LNCaP clone FGC (cell line): ENCODE data around the gene CDK8.

ENCODE experiments used
- DNase-seq: peaks from one replicate; pipeline ENCODE4 v3.0.0-alpha.2; 2011; ENCODE audit warnings: low read depth
- H3K4me3 ChIP-seq: 2 replicates; pipeline ENCODE4 v1.5.1; 2011; ENCODE audit warnings: mild to moderate bottlenecking, low read depth, low read length, control low read depth
- TF ChIP-seq, protein P1 (sequence below): IDR thresholded peaks from 2 replicates; pipeline ENCODE4 v1.5.1; 2012; ENCODE audit warnings: mild to moderate bottlenecking; ENCODE audit not compliant: control insufficient read depth, insufficient read depth; ENCODE audit errors: extremely low read depth

Gene CDK8

DNA sequence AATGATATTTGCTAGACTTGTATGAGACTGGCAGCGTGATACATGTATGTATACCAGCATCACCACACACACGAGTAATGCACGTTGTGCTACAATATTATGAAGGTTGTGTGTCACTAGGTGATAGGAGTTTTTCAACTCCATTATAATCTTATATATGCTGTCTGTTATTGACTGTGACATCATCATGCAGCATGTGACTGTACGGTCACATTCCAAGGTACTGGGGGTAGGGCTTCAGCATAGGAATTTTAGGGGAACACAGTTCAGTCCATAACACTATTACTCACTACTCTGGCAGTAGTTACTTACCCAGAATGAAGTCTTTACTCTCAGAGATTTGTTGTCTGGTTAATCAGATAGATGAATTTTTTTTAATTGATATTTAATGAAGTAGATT, 91.1 kb downstream of the CDK8 start:
- no peak overlapping the region for H3K4me3 ChIP-seq
- no peak for DNase-seq
- TF ChIP-seq, protein P1, sequence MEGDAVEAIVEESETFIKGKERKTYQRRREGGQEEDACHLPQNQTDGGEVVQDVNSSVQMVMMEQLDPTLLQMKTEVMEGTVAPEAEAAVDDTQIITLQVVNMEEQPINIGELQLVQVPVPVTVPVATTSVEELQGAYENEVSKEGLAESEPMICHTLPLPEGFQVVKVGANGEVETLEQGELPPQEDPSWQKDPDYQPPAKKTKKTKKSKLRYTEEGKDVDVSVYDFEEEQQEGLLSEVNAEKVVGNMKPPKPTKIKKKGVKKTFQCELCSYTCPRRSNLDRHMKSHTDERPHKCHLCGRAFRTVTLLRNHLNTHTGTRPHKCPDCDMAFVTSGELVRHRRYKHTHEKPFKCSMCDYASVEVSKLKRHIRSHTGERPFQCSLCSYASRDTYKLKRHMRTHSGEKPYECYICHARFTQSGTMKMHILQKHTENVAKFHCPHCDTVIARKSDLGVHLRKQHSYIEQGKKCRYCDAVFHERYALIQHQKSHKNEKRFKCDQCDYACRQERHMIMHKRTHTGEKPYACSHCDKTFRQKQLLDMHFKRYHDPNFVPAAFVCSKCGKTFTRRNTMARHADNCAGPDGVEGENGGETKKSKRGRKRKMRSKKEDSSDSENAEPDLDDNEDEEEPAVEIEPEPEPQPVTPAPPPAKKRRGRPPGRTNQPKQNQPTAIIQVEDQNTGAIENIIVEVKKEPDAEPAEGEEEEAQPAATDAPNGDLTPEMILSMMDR = no peak

DNA sequence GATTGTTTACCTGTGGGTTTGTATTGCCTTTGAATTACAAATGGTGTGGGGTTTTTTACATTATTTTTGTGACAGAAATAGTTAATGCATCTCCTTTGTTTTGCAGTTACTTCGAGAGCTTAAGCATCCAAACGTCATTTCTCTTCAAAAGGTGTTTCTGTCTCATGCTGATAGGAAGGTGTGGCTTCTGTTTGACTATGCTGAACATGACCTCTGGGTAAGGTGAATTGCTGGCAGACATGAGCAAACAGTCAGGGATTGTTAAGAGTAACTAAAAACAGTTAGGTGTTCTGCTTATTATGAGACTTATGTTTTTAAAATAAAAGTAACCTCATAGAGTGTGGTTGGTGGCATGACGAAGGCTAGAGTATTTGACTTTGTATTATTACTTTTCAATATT, 95.0 kb downstream of the CDK8 start:
- TF ChIP-seq, protein P1 = no peak
- DNase-seq = peak; percentile 22
- H3K4me3 ChIP-seq = no peak overlapping the region

DNA sequence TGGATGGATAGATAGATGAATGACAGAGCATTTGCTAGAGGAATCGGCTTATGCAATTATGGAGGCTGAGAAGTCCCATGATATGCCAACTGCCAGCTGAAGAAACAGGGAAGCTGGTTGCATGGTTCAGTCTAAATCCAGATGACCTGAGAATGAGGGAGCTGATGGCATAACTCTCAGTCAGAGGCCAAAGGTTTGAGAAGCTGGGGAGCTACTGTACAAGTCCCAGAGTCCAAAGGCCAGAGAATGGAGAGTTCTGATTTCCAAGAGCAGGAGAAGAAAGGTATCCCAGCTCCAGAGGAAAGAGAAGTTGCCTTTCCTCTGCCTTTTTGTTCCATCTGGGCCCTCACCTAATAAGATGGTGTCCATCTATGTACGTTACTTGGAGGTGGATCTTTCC, 108.3 kb downstream of the CDK8 start:
- DNase-seq = no peak
- TF ChIP-seq, protein P1 = no peak
- no peak overlapping the region for H3K4me3 ChIP-seq

DNA sequence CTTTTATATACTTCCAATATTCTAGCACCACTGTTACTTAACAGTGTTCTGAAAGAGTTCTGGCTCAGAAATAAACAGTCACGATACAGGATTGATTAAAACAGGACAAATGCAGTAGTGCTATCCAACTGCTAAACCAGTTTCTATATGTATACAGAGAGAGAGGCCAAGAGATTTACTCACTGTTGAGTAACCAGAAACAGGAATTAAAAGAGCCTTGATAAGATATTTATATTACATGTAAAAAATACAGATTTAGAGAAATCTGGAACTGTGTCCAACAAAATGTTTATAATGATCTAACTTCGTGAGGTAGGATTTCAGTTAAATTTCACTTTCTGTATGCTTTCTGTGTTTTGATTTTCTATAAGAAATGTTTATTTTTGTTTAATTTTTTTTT, 116.6 kb downstream of the CDK8 start:
- DNase-seq = peak; percentile 43
- H3K4me3 ChIP-seq = no peak overlapping the region
- TF ChIP-seq, protein P1 = no peak

DNA sequence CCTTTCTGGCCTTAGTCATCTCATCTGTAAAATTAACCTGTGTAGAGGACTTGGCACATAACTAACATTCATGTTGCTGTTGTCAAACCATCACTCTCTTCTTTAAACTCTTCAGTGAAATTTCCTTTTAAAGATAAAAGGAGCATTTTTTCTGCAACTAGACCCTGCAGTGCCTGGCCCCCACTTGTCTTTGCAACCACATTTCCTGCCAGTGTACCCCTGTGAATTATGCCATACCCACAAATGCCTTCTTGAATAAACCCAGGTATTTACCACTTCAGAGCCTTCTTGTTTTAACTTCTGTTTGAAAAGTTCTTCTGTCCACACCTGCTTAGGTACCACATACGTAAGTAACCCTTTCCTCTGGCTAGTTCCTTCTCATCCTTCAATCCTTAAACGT, 118.8 kb downstream of the CDK8 start:
- TF ChIP-seq, protein P1 = no peak
- H3K4me3 ChIP-seq = no peak overlapping the region
- no peak for DNase-seq

DNA sequence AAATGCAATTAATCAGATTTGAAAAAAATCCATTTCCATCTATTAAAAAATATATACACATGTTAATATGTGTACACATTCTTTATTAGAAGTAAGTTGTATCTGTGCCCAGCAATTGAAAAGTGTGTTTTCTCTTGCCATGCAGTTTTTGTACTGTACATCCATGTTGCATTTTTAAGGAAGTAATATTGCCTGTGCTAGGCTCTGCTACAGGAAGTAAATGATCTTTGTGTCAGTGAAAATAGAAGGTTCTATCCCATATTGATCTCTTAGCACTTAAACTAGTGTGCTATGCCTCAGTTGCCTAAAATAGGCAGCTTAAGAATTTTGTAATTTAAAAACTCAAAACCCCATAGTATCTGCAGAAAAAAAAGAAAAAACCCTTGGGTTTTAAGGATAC, 122.5 kb downstream of the CDK8 start:
- TF ChIP-seq, protein P1 = no peak
- DNase-seq = peak; percentile 85
- no peak overlapping the region for H3K4me3 ChIP-seq

DNA sequence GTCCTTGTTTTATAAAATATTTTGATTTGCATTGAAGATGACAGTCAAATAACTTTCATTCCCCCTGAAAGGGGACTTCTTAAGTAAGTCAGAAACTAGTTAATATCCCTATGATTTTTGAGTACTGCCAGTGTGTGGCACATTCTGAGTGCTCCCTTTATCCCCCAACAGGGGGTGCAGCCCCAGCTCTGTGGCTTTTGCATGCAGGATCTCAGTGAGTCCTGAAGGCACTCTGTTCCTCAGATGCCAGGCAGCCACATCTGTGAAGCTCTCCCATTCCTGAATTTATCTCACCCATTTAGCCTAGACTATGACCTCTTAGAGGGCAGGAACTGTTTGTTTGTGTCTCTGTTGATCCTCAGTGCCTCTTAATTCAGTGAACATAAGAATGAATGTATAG, 123.1 kb downstream of the CDK8 start:
- TF ChIP-seq, protein P1 = peak; percentile 22; the same call in 1 of the 2 replicates
- H3K4me3 ChIP-seq = no peak overlapping the region
- DNase-seq = no peak
